IMR-90 (cell line): ENCODE measurements around the gene RPS10. TPM values are rescaled to one million over a fixed set of nuclear protein-coding genes. Genes with fewer than 3 reads are reported as not detected.

ENCODE experiments used
- ATAC-seq: fragments of 200-7000 bp; cut with Tn5 transposase; 2 replicates; pipeline ENCODE4 v1.9.1; 2020; ENCODE audit warnings: low read depth, mild to moderate bottlenecking, moderate library complexity
- BruUV-seq: library from RNA; stranded (reverse); fragments of 400-500 nt; replicated peaks from 2 replicates; lab custom pipeline; 2021; lab: Mats Ljungman, UMichigan
- CTCF ChIA-PET: fragments of 300-600 bp; formaldehyde crosslinking; extraction: SDS; loops from one replicate; lab custom pipeline; 2021; ENCODE audit warnings: antibody characterized with exemption; lab: Yijun Ruan, JAX
- POLR2A ChIA-PET: fragments of 300-600 bp; sonication (Branson Sonifier 250); formaldehyde crosslinking; loops from one replicate; lab custom pipeline; 2022; ENCODE audit warnings: antibody characterized with exemption; ENCODE audit not compliant: unreplicated experiment; lab: Charles Lee
- DNase-seq: peaks from one replicate; pipeline ENCODE4 v3.0.0; 2013
- H2AFZ ChIP-seq: replicated peaks from 2 replicates; pipeline ENCODE3; 2013; ENCODE audit warnings: low read length, mild to moderate bottlenecking; ENCODE audit not compliant: poor library complexity
- H2AK5ac ChIP-seq: 2 replicates; pipeline ENCODE4 v1.6.1; 2013; ENCODE audit warnings: low read depth, low read length, inconsistent platforms
- H2AK9ac ChIP-seq: replicated peaks from 2 replicates; pipeline ENCODE3; 2013; ENCODE audit warnings: mild to moderate bottlenecking, low read depth, low read length, moderate library complexity; ENCODE audit not compliant: poor library complexity
- H2BK120ac ChIP-seq: 2 replicates; pipeline ENCODE4 v1.6.1; 2013; ENCODE audit warnings: low read depth, low read length, inconsistent platforms
- H2BK15ac ChIP-seq: 3 replicates; pipeline ENCODE4 v1.6.1; 2013; ENCODE audit warnings: low read depth, low read length, inconsistent platforms
- H2BK20ac ChIP-seq: 2 replicates; pipeline ENCODE4 v1.6.1; 2013; ENCODE audit warnings: low read depth, mild to moderate bottlenecking, inconsistent platforms, low read length, moderate library complexity
- H2BK5ac ChIP-seq: 2 replicates; pipeline ENCODE4 v1.6.1; 2013; ENCODE audit warnings: mild to moderate bottlenecking, low read depth, low read length, inconsistent platforms; ENCODE audit not compliant: poor library complexity, severe bottlenecking
- H3K14ac ChIP-seq: replicated peaks from 2 replicates; pipeline ENCODE4 v1.6.1; 2013; ENCODE audit warnings: low read depth, low read length, inconsistent platforms
- H3K18ac ChIP-seq: 2 replicates; pipeline ENCODE4 v1.6.1; 2013; ENCODE audit warnings: low read depth, low read length, control low read depth
- H3K23ac ChIP-seq: 2 replicates; pipeline ENCODE4 v1.6.1; 2013; ENCODE audit warnings: low read depth, low read length, inconsistent platforms
- H3K27ac ChIP-seq: 2 replicates; pipeline ENCODE4 v1.5.1; 2013; ENCODE audit warnings: mild to moderate bottlenecking, control low read depth, low read length; ENCODE audit not compliant: insufficient read depth
- H3K27me3 ChIP-seq: 2 replicates; pipeline ENCODE4 v1.6.1; 2013; ENCODE audit warnings: low read length; ENCODE audit not compliant: control insufficient read depth, insufficient read depth
- H3K36me3 ChIP-seq: 2 replicates; pipeline ENCODE4 v1.6.1; 2013; ENCODE audit warnings: low read length, mixed read lengths; ENCODE audit not compliant: control insufficient read depth, insufficient read depth
- H3K4ac ChIP-seq: 2 replicates; pipeline ENCODE4 v1.6.1; 2013; ENCODE audit warnings: low read depth, low read length, inconsistent platforms
- H3K4me1 ChIP-seq: 2 replicates; pipeline ENCODE4 v1.6.1; 2013; ENCODE audit warnings: low read length, mixed read lengths; ENCODE audit not compliant: control insufficient read depth, insufficient read depth
- H3K4me2 ChIP-seq: 2 replicates; pipeline ENCODE4 v1.6.1; 2013; ENCODE audit warnings: low read depth, mild to moderate bottlenecking, control low read depth, low read length, moderate library complexity
- H3K4me3 ChIP-seq: 2 replicates; pipeline ENCODE4 v1.5.1; 2013; ENCODE audit warnings: low read depth, mild to moderate bottlenecking, control low read depth, low read length, moderate library complexity; ENCODE audit not compliant: insufficient read depth
- H3K56ac ChIP-seq: 2 replicates; pipeline ENCODE4 v1.6.1; 2013; ENCODE audit warnings: low read length, inconsistent platforms; ENCODE audit not compliant: insufficient read depth; ENCODE audit errors: extremely low read depth
- H3K79me1 ChIP-seq, 2 experiments: 2 replicates each; pipeline ENCODE4 v1.6.1; 2013; ENCODE audit warnings: low read length in 2 of 2, inconsistent platforms in 1 of 2, low read depth in 1 of 2
- H3K9ac ChIP-seq: 2 replicates; pipeline ENCODE4 v1.6.1; 2013; ENCODE audit warnings: low read depth, low read length, control low read depth
- H3K9me1 ChIP-seq: 2 replicates; pipeline ENCODE4 v1.6.1; 2013; ENCODE audit warnings: low read length, inconsistent platforms; ENCODE audit not compliant: insufficient read depth
- H3K9me3 ChIP-seq: 2 replicates; pipeline ENCODE4 v1.6.1; 2013; ENCODE audit warnings: low read length; ENCODE audit not compliant: control insufficient read depth, insufficient read depth
- H4K20me1 ChIP-seq: 2 replicates; pipeline ENCODE4 v1.6.1; 2013; ENCODE audit warnings: low read length, inconsistent platforms; ENCODE audit not compliant: insufficient read depth
- H4K5ac ChIP-seq: 2 replicates; pipeline ENCODE4 v1.6.1; 2013; ENCODE audit warnings: mild to moderate bottlenecking, low read depth, low read length, control low read depth
- H4K8ac ChIP-seq, 2 experiments: 2 replicates each; pipeline ENCODE4 v1.6.1; 2013; ENCODE audit warnings: low read depth in 2 of 2, low read length in 2 of 2, control low read depth in 1 of 2, inconsistent platforms in 1 of 2
- H4K91ac ChIP-seq: 2 replicates; pipeline ENCODE4 v1.6.1; 2013; ENCODE audit warnings: low read depth, low read length, inconsistent platforms; ENCODE audit not compliant: insufficient read depth
- CHD1 ChIP-seq: IDR thresholded peaks from 2 replicates; pipeline ENCODE4 v1.6.1; 2012; ENCODE audit warnings: low read depth, low read length, improper control_type of control experiment
- FOS ChIP-seq: fragments of 150-350 bp; IDR thresholded peaks from 2 replicates; pipeline ENCODE4 v1.6.1; 2016; ENCODE audit warnings: low read depth, low read length
- MAFK ChIP-seq: IDR thresholded peaks from 2 replicates; pipeline ENCODE4 v1.6.1; 2012; ENCODE audit warnings: low read depth, low read length, improper control_type of control experiment
- NFE2L2 ChIP-seq: fragments of 150-350 bp; IDR thresholded peaks from 2 replicates; pipeline ENCODE4 v1.6.1; 2016; ENCODE audit warnings: low read depth, mild to moderate bottlenecking, low read length
- WGBS, 2 experiments: methylation state at CpG; one replicate each; pipeline versions ENCODE4 v1.1.5 to v1.1.7; 2013; ENCODE audit warnings: missing lambda C conversion rate in 2 of 2; ENCODE audit not compliant: insufficient read length in 1 of 2; ENCODE audit errors: extremely low coverage in 2 of 2; 5-methylcytosine and 5-hydroxymethylcytosine counted together
- dilution Hi-C: fragments of 300-500 bp; cut with HindIII; formaldehyde crosslinking; loops from one replicate; pipeline ENCODE4 v1.14.3; 2018; ENCODE audit warnings: low sequenced_read_pairs; ENCODE audit not compliant: unreplicated experiment
- in situ Hi-C: fragments of 300-500 bp; cut with MboI; formaldehyde crosslinking; loops from 3 replicates; pipeline ENCODE4 v1.14.3; 2019; ENCODE audit warnings: low sequenced_read_pairs, inconsistent platforms, mixed read lengths
- intact Hi-C: fragments of 100-400 bp; cut with micrococcal nuclease; formaldehyde crosslinking; loops from 2 replicates; pipeline ENCODE4 v1.10.0; 2022
- polyA plus RNA-seq, 3 experiments: library from polyadenylated mRNA; depleted of rRNA; stranded (reverse); fragments of >200 nt; gene quantifications; 2 replicates each; pipeline ENCODE4 v1.2.3, GENCODE V29; 2012; ENCODE audit warnings: low replicate concordance in 1 of 3
- total RNA-seq: library from RNA; depleted of rRNA; stranded (reverse); fragments of >200 nt; gene quantifications from 2 replicates; pipeline ENCODE4 v1.2.3, GENCODE V29; 2012

The RPS10 gene
- total and polyA plus RNA-seq, 2 of the 4 experiments (the other 2 are of a cell fraction): 5,462 to 5,584 TPM

GRCh38 chr6:34460796-34461507 lies 35.1 kb upstream of the RPS10 start:
- 60% methylated on average over 1 of the region's 5 CpGs; no CpG with 5 or more reads in 1 of the 2 experiments for WGBS, 2 experiments
- intact Hi-C loops: loop anchor here (1.0 kb wide), 1 partner anchor 148 kb away; no protein-coding TSS in a partner anchor
- POLR2A ChIA-PET: no interaction called here

More at GRCh38 chr6:34460796-34461507, 35.1 kb upstream of the RPS10 start:
- no peaks in the 10 kb centered on the region for H3K9me3 ChIP-seq
- no peak overlapping the region for H3K4me3 ChIP-seq
- no peak overlapping the region for H3K18ac ChIP-seq
- H2BK5ac ChIP-seq: no peak overlapping the region
- H3K27ac ChIP-seq: no peak overlapping the region
- H3K4me2 ChIP-seq: no peak overlapping the region
- no peak overlapping the region for H2AK9ac ChIP-seq
- no peak overlapping the region for H4K8ac ChIP-seq
- no peaks in the 10 kb centered on the region for H4K20me1 ChIP-seq
- no peak overlapping the region for H2BK120ac ChIP-seq
- H3K4me1 ChIP-seq: peaks cover 4% of the 10 kb centered on the region; the same call in 1 of the 2 replicates
- no peak overlapping the region for H2BK20ac ChIP-seq
- no peak overlapping the region for H3K23ac ChIP-seq
- H3K9me1 ChIP-seq: no peaks in the 10 kb centered on the region; the same call in 1 of the 2 replicates
- no TSS peak for BruUV-seq
- no peak for TF ChIP-seq MAFK
- no peak for TF ChIP-seq CHD1
- TF ChIP-seq NFE2L2: no peak
- no peak for TF ChIP-seq FOS
- H2AK5ac ChIP-seq: no peak overlapping the region
- no peaks in the 10 kb centered on the region for H3K79me1 ChIP-seq
- H3K56ac ChIP-seq: no peak overlapping the region
- H3K36me3 ChIP-seq: no peaks in the 10 kb centered on the region
- no peak overlapping the region for H4K91ac ChIP-seq
- in situ Hi-C loops: no loop called here
- ATAC-seq (no peak), DNase-seq (no peak)
- CTCF ChIA-PET: interaction anchor here (0.6 to 1.2 kb wide), 5 partner anchors 12 to 149 kb away, joined by 3 to 5 read pairs (median 3); no protein-coding TSS in a partner anchor
- H3K14ac ChIP-seq: no peak overlapping the region
- no peak overlapping the region for H4K5ac ChIP-seq
- no peak overlapping the region for H3K4ac ChIP-seq
- no peak overlapping the region for H3K9ac ChIP-seq
- H2AFZ ChIP-seq: no peak overlapping the region
- H2BK15ac ChIP-seq: no peak overlapping the region
- peaks cover 22% of the 10 kb centered on the region for H3K27me3 ChIP-seq
- dilution Hi-C loops: no loop called here
